Effector CD8-positive, alpha-beta T cell (primary cell): ENCODE measurements around the gene BTG4.

Source experiments
- DNase-seq: peaks from one replicate; lab custom pipeline; 2025; lab: John Stamatoyannopoulos, UW
- total RNA-seq, 4 experiments: gene quantifications; one replicate each; lab custom pipeline; 2026; lab: John Stamatoyannopoulos, UW

BTG4 gene
- 0 to 0.18 (median 0) reads per million in 4 experiments for total RNA-seq

DNA sequence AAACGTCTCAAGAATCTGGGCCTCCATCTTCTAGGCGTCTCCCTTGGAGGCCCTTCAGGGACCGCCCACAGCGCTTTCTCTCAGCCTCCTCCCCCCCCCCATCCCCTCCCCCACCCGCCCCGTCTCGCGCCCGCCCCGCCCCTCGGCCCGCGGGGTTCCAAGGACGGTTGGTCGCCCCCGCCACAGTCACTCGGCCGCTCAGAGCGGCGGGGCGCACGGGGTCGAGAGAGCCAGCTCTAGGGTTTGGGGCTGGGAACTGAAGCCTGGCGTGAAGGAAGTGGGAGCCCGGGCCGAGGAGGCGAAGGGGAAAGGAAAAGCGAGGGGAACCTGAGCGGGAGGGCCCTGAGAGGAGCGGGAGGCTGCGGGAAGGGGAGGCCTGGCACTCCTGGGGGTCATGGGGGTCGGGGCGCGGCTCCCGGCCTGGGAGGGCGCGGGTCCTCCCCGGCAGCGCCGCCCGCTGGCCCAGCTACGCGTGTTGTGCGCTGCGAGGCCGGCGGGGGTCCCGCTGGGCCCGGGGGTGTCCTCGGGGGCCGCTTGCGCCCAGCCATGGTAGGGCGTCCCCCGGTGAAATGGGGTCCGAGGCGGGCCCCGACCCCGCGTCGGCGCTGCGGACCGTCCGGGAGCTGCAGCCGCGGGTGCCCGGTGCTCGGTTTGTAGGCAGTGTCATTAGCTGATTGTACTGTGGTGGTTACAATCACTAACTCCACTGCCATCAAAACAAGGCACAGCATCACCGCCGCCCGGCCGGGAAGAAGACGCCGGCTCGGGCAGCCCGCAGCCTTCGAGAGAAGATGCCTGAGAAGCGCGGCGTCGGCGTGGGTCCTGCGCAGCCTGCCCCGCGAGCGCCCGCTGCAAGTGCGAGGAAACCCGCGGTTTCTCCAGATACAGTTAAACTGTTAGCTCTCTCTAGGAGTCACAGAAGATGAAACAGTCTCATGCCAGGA lies at the start of gene BTG4:
Gene BTG4, minus strand, starts transcription at position 91 of the 944 bp plus-strand sequence. CDS start 13,610 bp downstream, outside the sequence.
- no peak for DNase-seq

DNA sequence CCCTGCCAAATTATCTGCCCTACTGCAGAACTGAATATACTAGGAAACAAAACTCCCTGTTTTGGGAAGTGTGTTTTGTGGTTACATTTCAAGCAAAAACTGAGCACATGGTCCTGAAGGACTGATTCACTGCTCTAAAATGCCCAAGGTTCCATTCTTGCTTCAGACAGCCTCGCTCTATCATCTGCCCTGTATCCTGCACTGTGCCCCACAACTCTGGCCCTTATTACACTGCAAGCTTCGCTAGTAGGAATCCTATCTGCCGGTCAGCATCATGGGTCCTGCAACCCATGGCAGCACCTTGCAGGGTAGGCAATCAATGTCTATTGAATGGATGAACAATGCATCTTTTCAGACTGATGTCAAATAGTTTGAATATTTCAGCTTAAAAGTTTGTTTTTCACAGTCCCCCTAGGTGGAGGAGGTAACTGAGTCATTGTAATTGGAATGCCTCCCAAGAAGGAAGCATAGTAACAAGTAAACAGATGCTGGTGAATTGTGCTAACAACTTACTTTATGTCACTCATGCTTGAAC lies 49.7 kb upstream of the BTG4 start:
- DNase-seq = no peak

DNA sequence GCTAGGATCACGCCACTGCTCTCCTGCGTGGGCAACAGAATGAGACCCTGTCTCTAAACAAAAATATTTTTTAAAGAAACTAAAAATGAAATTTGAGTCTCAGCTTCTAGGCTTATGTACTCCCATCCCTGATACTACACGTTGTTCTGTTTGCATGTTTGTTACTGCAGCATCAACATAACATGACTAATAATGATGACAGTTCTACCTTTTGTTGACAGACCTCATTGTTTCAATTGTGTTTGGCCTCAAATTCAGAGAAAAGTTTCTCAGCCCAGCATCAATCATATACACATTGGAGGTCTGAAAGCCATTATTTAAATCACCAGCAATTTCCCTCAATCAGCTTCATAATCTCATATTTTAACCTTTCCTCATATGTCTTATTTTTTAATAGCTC lies 49.1 kb upstream of the BTG4 start:
- no peak for DNase-seq

DNA sequence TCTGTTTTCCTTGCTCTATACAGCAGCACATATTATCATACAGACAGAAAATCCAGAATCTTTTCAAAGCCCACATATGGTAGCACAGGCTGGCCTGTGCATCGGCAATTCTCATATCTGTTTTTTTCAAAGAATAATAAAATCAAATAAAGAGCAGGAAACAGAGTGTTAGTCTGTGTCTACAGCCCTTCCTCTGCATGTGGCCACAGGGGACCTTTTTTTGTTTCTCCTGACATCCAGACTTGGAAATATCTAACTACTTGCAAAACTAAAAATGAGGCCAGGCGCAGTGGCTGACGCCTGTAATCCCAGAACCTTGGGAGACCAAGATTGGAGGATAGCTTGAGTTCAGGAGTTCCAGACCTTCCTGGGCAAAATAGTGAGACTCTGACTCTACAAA lies 48.6 kb upstream of the BTG4 start:
- no peak for DNase-seq

DNA sequence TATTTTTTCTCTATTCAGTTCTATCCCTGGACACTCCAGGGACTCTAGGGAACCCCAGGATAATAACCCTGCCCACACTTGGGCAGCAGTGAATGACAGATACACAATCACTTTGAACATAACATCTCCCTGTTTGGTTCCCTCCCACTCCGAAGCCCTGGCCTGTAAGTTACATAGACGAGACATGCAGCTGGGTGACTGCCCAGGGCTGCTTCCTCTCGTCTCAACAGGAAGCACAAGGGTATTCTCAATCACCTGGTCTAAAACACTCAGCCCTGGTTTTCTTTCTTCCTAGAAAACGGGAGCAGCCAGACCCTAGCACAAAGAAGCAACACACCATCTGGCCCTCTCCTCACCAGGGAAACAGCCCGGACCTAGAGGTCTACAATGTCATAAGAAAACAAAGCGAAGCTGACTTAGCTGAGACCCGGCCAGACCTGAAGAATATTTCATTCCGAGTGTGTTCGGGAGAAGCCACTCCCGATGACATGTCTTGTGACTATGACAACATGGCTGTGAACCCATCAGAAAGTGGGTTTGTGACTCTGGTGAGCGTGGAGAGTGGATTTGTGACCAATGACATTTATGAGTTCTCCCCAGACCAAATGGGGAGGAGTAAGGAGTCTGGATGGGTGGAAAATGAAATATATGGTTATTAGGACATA lies 47.7 kb upstream of the BTG4 start:
- DNase-seq = no peak

DNA sequence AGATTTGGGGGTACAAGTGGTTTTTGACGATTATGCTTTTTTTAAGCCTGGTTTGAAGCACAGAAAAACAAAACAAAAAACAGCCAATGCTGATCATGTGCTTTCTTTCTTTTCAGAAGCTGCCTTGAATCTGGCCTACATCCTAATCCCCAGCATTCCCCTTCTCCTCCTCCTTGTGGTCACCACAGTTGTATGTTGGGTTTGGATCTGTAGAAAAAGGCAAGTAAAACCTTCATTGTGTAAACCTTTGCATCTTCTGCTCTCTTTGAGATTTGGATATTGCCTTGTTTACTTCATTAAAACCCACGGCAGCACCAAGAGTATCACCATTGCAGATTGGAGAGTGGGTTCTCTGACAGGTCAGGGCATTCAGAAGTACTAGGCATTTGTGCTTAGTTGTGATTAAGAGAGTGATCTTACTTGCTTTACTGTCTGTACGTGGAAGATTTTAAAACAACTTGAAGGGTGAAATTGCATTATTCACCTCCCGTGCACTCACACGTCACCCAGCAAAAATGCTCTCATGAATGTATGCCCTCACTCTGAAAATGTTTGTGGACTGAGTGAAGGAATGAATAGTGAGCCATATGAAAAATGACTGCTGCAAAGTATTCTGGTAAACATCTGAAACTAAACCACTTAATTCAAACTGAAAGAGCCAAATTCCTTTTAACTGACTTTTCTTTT lies 45.4 kb upstream of the BTG4 start:
- no peak for DNase-seq

DNA sequence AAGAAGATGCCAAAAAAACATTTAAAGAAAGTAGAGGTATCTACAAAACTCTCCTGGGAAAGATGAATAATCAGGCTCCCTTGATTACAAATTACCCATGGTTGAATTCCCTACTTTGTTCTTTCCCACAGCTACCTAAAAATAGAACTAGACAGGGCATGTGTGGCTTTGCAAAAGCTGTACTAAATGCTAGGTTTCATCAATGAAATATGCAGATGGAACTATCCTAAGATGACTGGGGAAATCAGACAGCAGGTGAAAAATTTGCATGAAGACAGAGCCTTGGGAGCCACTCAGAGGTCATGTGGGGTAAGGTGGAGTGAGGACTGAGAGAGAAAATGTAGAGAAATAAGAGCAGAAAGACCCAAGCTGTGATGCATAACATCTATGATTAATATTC lies 43.1 kb upstream of the BTG4 start:
- no peak for DNase-seq

DNA sequence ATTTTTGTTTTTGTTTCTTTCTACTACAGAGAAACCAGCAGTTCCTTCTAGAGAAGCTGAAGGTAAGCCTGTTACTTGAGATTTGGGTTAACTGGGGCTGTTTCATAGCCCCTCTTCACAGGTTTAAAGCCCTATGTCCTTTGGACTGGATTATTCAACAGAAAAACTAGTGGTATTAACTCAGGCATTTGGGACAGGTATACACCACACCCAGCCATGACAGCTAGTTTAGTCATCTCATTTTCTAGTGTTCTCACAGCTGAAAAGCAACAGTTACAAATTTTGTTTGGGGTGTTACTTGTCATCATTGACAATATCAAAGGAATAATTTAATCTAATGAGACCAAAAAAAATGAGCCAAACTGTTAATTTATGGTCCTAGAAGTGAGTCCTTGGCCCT lies 42.3 kb upstream of the BTG4 start:
- no peak for DNase-seq

DNA sequence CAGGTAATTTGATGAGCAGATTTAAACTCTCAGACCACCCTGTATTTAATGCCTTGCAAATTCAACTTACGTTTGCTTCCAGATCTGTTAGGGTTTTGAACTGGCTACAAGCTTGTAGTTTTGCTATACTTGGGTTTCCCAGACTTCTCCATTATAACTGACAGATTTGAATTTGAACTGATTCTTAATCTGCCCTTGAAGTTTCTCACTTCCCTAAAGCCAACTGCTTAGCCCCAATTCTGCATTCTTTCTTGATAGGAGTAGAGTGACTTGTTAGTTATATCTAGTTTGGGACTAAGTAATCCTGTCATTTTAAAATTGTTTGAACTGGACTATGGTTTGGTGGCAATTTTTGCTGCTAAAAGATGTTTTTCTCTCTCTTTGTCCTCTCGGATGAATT lies 38.1 kb upstream of the BTG4 start:
- no peak for DNase-seq

DNA sequence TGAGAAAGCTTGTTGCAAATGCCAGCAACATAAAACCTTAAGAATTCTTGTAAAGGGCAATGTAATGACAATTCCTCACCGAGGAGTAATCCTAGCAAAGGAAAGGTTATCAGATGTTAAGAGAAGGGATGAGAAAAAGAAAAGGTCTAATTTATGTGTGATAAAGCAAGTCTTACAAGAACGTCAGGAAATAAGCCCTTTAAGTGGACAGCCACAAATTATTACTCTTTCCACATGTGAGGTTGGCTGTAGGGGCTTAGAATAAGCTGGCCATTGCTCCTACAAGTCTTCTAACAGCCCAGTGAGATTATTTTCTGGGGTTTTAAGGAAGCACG lies 37.6 kb upstream of the BTG4 start:
- no peak for DNase-seq

DNA sequence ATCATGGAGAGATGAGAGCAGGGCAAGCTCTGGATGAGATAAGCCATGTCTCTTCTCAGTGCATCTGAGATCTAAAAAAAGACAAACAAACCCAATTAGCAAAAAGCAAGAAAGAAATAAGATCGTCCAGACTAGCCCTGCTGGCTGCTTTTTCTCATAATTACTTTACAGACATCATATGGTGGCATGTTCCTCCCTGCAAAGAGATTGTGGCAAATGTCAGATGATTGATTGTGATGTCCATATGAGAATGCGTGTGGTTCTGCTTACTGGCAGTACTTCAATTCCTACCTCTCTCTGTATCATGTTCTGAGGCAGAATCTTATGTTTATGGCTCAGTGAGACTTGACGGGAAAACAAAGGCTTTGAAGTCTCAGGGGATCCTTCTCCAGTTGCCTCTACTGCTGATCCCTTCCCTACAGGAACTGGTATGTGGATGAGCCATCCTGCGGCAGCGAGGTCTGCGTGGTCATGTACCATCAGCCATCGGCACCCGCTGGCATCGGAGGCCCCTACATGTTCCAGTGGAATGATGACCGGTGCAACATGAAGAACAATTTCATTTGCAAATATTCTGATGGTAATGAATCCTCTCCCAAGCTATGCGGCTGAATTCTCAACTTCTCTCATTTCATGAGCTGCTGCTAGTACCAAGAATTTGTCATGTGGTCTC lies 37.1 kb upstream of the BTG4 start:
- DNase-seq = no peak

DNA sequence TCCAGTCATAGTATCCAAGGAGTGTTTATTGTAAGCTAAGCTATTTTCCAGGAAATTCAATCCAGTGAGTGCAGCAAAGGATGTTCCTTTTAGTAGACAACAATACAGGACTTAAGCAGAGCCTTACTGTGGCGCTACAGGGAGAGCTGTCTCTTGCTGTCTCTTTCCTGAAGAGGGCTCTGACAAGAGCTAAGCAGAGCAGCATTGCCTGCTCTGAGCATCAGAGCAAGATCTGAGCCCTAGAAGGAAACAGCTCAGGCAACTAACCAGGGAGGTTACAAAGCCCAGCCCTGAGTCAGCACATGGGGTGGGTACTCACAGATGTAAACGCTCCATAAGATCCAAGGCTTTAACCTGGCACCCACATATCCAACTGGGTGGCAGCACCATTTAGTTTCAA lies 36.3 kb upstream of the BTG4 start:
- DNase-seq = no peak

DNA sequence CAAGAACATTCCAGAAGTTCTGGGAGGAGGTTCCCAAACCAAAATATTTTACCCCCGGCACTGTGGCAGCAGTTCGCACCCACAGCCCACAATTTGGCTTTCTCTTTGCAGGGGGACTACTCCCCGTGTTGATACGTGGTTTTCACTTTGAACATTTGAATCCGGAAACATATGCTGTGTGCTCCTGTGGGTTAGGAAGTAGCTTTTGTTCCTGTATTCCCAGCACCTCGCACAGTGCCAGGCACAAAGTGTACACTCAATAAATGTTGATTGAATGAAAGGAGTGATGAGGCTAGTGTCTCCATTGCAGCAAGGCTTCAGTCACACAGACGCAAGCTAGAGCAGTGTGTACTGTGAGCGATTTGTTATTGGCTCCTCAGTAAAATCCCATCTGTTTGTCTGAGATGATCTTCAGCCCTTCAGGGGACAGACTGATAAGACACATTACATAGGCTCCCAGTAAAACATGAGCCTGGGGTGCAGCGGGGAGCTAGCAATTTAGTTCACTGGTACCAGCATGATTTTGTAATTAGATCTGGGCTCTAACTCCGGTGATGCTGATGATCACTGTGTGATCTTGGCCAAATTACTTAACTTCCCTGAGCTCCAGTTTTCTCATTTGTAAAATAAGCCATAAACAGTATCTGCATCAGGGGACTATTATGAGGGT lies 30.6 kb upstream of the BTG4 start:
- no peak for DNase-seq

DNA sequence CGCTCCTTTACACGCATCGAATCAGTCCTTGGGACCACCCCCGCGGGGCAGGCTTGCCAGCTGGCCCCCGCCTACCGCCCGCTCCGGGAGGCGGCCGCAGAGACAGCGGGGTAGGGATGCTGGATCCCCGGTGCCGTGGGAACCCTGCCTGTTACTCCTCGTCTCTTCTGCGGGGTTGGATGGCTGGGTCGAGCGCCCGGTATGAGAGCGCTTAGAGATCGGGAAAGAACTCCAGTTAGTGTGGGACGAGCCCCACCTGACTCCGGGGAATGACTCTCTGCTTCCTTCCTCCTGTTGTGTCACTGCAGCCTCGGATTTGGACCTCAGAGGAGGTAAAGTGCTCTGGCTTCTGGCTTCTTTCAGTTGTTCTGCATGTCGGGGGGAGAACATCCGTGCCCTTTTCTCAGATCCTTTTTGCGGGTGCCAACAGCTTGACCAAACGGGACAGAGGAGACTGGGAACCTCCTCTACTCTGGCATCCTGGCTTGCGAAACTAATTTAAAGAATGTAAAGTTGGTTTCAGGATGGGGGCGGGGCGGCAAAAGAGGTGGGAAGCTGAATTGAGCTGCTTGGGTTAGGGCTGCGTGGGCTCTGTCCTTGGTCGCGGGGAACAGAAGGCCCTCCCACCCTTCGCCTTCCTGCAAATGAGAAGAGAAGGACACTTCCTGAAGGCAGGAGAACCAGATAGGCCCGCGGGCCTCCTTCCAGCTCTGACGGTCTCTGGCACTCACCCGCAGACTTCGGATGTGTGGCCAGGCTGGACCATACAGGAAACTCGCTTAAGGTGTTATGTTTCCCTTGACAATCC lies 29.3 kb upstream of the BTG4 start:
- no peak for DNase-seq

DNA sequence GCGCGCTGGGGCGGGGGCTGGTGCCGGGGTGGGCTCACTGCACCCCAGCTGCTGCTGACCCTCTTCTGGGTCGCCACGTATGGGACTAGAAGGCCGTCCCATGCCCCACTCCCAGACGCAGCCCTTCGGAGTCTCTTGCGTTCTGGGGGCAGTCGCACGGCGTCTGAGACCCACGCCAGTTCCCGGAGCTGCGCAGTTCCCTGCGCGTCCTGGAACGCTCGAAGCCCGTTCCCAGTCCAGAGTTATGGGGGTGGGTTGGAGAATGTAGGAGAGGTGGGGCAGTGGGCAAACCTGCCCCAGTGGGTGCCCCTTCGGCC lies 28.7 kb upstream of the BTG4 start:
- DNase-seq = no peak

DNA sequence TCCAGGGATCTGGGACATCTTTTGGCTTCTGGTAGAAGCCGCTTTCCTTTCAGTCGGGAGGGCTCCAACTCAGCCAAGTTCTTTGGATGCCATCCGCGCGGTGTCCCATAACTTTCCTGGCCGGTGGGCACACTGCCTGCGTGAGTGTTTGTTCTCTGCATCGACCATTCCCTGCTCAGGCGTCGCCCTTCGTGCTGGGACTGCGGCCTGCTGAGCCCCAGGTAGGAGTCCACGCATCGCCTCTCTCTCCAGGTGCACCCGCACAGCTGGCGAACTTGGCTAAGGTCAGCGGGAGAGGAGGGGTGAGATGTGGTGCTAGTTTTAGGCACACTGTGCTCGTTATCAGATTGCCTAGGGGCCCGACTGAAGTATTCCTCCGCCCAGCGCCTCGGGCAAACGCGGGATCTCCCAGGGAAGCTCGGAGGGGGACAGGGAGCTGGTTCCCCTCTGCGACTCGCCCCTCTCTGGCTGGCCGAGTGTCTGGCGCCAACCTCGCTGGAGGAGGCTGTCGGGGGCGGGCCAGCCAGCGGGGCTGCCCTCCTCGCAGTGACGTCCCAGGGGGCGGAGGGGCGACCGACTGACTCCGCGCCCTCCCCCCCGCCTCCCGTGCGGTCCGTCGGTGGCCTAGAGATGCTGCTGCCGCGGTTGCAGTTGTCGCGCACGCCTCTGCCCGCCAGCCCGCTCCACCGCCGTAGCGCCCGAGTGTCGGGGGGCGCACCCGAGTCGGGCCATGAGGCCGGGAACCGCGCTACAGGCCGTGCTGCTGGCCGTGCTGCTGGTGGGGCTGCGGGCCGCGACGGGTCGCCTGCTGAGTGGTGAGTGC lies 28.1 kb upstream of the BTG4 start, which contains the start of gene LAYN:
Gene LAYN, plus strand, starts transcription at position 607 of the 823 bp plus-strand sequence. Its CDS starts 124 bp downstream, at position 731.
- peak; percentile 36 for DNase-seq

DNA sequence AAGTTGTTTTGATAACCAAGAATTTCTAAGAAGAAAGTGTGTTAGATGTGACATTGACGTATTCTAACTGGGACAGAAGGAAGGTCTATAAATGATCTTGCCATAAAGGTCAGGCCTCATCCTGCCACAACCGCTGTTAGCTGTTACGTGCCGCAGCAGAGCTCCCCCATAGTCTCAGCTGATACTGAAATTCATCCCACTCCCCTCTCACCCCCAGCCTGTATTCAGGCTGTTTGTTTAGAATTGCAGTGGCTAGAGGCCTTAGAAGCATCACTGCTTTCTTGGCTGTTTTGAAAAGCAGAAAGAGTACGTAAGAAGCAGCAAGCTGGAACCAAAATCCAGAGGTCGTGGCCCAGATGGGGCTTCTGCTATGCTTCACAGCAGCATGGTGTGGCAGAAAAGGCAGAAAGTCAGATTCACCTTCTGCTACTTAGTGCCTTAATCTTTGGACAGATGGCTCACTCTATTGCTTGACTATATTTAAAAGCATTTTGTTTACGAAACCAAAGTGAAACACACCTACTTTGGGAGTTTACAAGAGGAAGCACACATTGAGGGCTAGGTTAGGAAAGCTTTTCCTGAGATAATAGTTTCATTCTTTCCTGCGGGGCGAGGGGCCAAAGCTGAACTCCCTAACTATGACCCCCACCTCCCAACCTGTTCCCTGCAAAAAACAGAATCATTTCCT lies 27.4 kb upstream of the BTG4 start:
- DNase-seq = no peak

DNA sequence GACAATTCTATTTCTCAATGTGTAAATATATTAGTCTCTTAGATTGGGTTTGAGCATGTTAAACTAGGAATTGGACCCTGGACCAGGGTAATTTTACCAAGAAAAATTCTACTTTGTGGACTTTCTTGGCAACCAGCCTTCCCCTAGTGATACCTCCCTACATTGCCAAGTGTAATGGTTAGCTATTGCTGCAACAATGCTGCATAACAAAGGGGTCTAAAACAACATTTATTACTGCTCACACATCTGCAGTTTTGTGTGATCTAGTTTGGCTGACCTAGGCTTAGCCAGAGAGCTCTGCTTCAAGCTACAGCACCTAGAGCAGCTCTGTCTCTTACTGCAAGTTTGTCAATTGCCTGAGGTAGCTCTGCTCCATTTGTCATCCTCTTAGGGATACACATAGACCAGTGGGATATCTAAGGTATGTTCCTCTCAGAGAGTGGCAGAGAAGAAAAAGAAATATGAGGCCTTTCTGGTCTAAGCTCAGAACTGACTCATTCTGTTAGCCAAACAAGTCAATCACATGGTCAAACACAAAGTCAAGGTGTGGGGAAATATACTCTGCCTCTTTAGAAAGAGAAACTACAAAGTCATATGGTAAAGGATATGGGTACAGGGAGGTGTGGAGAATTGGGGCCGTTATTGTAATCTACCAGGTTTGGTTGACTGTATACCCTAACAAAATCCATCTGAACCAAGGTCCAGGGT lies 26.4 kb upstream of the BTG4 start:
- no peak for DNase-seq
